Measurements from ENCODE around the gene CHN2. TPM values are rescaled to one million over a fixed set of nuclear protein-coding genes. Genes with fewer than 3 reads are reported as not detected.

CHN2 gene
- total RNA-seq, 4 donors from 2014 or later = 7.6 to 25.9 (median 17.8) TPM

- TF ChIP-seq CTCF (IDR thresholded peaks at IDR 0.05) = no peak
- no peak for DNase-seq (ENCODE audit: low spot score)
Observed at GRCh38 chr7:29430279-29430949, 235.8 kb downstream of the CHN2 start.

DNA sequence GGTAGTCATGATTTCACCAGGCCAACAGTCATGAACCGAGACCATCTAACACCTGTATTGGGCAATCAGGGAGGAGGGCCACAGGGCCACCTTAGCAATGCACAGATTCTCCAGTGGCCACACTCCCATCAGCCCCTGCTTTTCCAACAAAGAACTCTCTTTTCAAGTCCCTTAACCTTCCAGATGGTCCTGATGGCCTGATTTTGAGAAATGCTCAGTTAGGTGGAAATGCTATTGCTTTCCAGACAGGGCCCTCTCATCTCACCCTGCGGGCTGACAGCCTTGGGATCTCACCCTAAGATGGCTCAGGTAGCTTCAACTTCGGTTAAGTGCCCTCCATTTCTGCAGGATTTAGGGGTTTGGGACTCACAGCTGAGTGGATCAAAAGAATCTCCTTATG, 237.1 kb downstream of the CHN2 start:
- TF ChIP-seq CTCF (IDR thresholded peaks at IDR 0.05) = no peak
- ATAC-seq (ENCODE audit: low FRiP score) = no peak
- DNase-seq (ENCODE audit: low spot score) = no peak

More at GRCh38 chr7:29430279-29430949, 235.8 kb downstream of the CHN2 start:
- no peak for ATAC-seq (ENCODE audit: low FRiP score)

DNA sequence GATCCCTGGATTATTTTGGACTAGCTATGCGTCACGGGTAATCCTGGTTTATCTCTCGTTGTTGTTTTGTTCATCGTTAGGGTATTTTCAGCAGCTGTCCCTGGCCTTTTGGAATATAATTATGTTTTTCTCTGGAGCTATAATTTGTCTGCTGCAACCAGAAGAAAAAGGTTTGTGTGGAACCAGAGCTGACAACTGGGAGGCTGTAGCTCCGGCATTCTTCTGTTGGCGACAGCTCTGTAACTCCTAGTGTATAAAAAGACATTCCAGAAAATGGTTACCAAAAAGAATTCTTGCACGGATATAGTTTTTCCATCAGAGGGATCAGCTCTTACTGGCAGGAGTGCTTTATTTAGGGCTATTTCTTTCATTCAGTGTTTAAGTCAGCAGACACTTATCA, 238.1 kb downstream of the CHN2 start:
- ATAC-seq (ENCODE audit: low FRiP score) = no peak
- no peak for TF ChIP-seq CTCF (IDR thresholded peaks at IDR 0.05)
- DNase-seq (ENCODE audit: low spot score) = no peak

DNA sequence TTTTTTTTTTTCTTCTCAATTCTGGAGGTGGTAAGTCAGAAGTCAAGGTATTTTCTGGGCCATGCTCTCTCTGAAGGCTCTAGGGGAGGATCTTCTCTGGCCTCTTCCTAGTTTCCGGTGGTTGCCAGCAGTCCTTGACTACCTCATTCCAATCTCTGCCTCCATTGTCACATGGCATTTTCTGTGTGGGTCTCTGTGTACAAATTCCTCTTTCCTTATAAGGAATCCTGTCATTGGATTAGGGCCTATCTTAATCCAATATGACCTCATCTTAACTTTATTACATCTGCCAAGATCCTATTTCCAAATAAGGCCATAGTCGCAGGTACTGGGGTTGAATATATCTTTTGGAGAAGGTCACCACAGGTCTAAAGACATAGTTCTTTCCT, 239.8 kb downstream of the CHN2 start:
- no peak for TF ChIP-seq CTCF (IDR thresholded peaks at IDR 0.05)
- ATAC-seq (ENCODE audit: low FRiP score) (no peak), DNase-seq (ENCODE audit: low spot score) (no peak)

GRCh38 chr7:29435167-29435566, 240.6 kb downstream of the CHN2 start:
- DNase-seq (ENCODE audit: low spot score) = no peak
- no peak for TF ChIP-seq CTCF (IDR thresholded peaks at IDR 0.05)
- no peak for ATAC-seq (ENCODE audit: low FRiP score)

DNA sequence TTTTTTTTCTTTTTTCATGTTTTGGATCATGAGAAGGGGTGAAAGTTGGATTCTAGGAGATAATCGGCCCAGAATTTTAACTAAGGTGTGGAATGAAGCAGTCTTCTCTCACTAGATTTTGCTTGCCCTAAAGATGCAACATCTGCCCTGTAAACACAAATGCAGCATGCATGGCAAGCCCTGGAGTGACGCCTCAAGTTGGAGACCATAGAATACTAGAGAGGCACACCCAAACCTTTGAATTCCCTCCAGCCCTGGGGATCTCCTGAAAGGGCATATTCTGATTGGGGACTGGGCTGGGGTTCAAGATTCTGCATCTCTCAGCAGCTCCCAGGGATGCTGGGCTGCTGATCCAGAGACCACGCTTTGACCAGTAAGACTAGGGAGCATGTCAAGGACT, 241.3 kb downstream of the CHN2 start:
- ATAC-seq (ENCODE audit: low FRiP score) = no peak
- TF ChIP-seq CTCF (IDR thresholded peaks at IDR 0.05) = no peak

DNA sequence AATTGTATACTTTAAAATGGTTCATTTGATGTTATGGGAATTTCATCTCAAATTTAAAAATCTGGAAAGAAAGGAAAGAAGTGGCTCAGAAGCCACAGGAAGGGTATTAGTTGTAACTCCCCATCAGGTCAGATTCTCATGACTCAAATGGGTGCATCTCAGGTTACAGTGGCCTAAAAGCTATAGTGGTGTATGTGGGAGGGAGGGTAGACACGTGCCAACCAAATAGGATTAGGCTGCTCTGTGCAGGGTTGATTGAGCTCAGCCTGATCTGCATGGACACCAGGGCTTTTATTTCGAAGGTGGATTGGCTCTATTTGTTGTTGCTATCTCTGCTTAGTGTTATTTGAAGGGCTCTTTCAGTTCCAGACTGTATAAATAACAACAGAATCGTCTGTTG, 247.6 kb downstream of the CHN2 start:
- no peak for DNase-seq (ENCODE audit: low spot score)
- TF ChIP-seq CTCF (IDR thresholded peaks at IDR 0.05) = no peak
- no peak for ATAC-seq (ENCODE audit: low FRiP score)

More for the DNA sequence above, 241.3 kb downstream of the CHN2 start:
- DNase-seq (ENCODE audit: low spot score) = no peak

Measured in omental fat pad (tissue), 4 donors.